ENCODE results near the gene STRADA. TPM values are rescaled to one million over a fixed set of nuclear protein-coding genes. Genes with fewer than 3 reads are reported as not detected.

The STRADA gene
- total RNA-seq, 2 donors from 2014 or later: 15.7 to 37.1 TPM

DNA sequence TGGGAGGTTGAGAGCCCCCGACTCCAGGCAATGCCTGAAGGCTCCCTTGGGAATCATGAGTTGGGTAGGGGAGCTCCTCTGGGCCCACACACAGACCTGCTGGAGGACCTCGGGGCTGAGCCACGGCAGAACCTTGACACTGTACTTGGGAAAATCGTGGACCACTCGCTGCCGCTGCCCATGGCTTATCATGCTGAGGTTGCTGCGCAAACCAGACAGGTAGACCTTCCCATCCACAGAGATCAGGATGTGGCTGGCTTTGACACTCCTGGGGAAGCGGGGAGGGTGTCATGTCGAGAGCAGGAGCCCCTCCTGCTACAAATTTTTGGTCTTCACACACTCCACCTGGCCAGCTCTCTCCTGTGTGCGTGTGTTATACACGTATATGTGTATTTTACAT lies 34.4 kb downstream of the STRADA start:
- Histone ChIP-seq H3K27me3 (replicated peaks; ENCODE audit: insufficient read depth) (no peaks in the 10 kb centered on the region), H3K27ac (no peak overlapping the region), H3K4me3 (no peak overlapping the region), H3K4me1 (replicated peaks) (no peaks in the 10 kb centered on the region), H3K36me3 (no peaks in the 10 kb centered on the region), H3K9me3 (no peaks in the 10 kb centered on the region)
- WGBS: 91% methylated on average over 11 of the region's 11 CpGs
- intact Hi-C loops (cut with DNase I): no loop called here
- no peak for DNase-seq (ENCODE audit: low spot score)
- TF ChIP-seq POLR2AphosphoS5 (IDR thresholded peaks at IDR 0.05) (no peak), POLR2A (IDR thresholded peaks at IDR 0.05) (no peak)
- TF ChIP-seq, protein P1, sequence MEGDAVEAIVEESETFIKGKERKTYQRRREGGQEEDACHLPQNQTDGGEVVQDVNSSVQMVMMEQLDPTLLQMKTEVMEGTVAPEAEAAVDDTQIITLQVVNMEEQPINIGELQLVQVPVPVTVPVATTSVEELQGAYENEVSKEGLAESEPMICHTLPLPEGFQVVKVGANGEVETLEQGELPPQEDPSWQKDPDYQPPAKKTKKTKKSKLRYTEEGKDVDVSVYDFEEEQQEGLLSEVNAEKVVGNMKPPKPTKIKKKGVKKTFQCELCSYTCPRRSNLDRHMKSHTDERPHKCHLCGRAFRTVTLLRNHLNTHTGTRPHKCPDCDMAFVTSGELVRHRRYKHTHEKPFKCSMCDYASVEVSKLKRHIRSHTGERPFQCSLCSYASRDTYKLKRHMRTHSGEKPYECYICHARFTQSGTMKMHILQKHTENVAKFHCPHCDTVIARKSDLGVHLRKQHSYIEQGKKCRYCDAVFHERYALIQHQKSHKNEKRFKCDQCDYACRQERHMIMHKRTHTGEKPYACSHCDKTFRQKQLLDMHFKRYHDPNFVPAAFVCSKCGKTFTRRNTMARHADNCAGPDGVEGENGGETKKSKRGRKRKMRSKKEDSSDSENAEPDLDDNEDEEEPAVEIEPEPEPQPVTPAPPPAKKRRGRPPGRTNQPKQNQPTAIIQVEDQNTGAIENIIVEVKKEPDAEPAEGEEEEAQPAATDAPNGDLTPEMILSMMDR (IDR thresholded peaks at IDR 0.05): no peak

DNA sequence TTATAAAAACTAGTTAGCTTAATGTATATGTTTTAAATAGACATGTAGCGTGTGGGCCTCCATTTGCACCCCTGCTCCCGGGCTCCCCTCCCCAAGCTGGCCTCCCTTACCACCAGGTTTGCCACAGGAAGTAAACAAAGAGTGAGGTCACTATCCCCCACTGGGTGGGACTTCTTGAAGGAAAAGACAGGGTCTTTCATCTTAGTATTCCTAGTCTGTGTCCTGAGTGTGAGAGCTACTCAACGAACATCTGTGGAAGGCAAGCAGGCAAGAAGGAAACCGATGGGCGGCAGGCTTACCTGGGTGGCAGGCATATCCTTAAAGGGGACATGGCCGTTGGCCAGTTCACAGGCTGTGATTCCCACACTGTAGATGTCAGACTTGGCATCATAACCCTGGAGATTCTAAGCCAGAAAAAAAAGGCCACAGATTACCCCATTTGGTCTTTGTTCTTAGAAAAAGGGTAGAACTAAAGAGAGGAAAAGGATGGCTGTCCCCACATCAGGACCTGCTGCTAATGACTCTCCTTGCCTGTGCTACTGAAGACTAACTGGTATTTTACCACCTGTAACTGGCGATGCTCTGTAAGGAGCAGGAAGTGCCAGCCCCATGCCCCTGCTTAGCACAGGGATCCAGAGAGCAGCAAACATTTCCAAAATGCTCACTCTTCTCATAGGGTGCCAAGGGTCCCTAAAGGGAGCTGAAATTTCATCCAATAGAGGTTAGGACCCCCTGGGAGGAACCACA lies 35.1 kb downstream of the STRADA start:
- no peak for DNase-seq (ENCODE audit: low spot score)
- Histone ChIP-seq H3K27ac (no peak overlapping the region), H3K9me3 (no peaks in the 10 kb centered on the region), H3K4me3 (no peak overlapping the region), H3K27me3 (replicated peaks; ENCODE audit: insufficient read depth) (no peaks in the 10 kb centered on the region), H3K4me1 (replicated peaks) (no peaks in the 10 kb centered on the region), H3K36me3 (no peaks in the 10 kb centered on the region)
- intact Hi-C loops (cut with DNase I): no loop called here
- no peak for TF ChIP-seq POLR2AphosphoS5 (IDR thresholded peaks at IDR 0.05)
- no peak for TF ChIP-seq POLR2A (IDR thresholded peaks at IDR 0.05)
- TF ChIP-seq, protein P1 (IDR thresholded peaks at IDR 0.05): no peak
- WGBS: 73% methylated on average over 7 of the region's 7 CpGs

DNA sequence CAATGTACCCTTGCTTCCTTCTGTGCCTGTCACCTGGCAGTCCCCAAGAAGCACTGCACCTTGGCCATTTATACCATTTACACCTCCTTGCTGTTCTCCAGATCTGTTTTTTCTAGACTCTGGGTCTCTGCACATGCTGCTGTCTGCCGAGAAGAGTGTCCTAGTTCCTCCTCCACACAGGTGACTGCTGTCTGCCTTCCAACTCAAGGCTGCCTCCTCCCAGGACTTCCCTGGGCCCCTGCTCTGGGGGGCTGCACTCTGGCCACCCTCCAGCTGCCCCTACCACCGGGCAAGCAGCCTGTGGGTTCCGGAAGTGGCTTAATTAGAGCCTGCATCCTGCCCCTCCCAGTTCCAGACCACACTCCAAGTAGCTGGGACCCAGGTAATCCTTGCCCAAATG lies 35.9 kb downstream of the STRADA start:
- no peak for DNase-seq (ENCODE audit: low spot score)
- WGBS: 54% methylated on average over 3 of the region's 3 CpGs
- no peaks in the 10 kb centered on the region for H3K36me3 ChIP-seq
- intact Hi-C loops (cut with DNase I): no loop called here
- no peak overlapping the region for H3K27ac ChIP-seq
- TF ChIP-seq, protein P1 (IDR thresholded peaks at IDR 0.05): no peak
- no peaks in the 10 kb centered on the region for H3K9me3 ChIP-seq
- no peak overlapping the region for H3K4me3 ChIP-seq
- H3K27me3 ChIP-seq (replicated peaks; ENCODE audit: insufficient read depth): no peaks in the 10 kb centered on the region
- no peaks in the 10 kb centered on the region for H3K4me1 ChIP-seq (replicated peaks)

DNA sequence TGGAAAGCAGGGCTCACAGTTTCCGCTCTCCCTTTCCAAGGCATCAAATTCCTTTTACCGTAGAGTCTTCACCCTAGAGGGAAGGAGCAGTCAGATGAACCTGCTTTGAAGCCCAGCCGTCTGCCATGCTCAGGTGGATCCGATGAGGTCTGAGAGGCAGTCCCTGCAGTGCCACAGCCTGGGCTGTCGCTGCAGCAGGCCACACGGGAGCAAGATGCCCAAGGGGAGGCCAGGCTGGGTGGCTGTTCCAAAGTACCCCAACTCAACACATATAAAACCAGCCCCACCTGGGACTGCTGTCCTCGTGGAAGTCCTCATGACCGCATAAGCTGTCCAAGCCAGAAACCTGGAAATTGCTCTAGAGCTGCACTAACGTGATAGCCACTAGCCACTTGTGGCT lies 36.8 kb downstream of the STRADA start:
- 83% methylated on average over 9 of the region's 9 CpGs for WGBS
- H3K36me3 ChIP-seq: no peaks in the 10 kb centered on the region
- H3K27ac ChIP-seq: no peak overlapping the region
- no peak for TF ChIP-seq POLR2A (IDR thresholded peaks at IDR 0.05)
- no peak for TF ChIP-seq POLR2AphosphoS5 (IDR thresholded peaks at IDR 0.05)
- TF ChIP-seq, protein P1 (IDR thresholded peaks at IDR 0.05): no peak
- intact Hi-C loops (cut with DNase I): no loop called here
- no peaks in the 10 kb centered on the region for H3K9me3 ChIP-seq
- H3K4me1 ChIP-seq (replicated peaks): no peaks in the 10 kb centered on the region
- H3K27me3 ChIP-seq (replicated peaks; ENCODE audit: insufficient read depth): no peaks in the 10 kb centered on the region
- DNase-seq (ENCODE audit: low spot score): no peak
- H3K4me3 ChIP-seq: no peak overlapping the region

DNA sequence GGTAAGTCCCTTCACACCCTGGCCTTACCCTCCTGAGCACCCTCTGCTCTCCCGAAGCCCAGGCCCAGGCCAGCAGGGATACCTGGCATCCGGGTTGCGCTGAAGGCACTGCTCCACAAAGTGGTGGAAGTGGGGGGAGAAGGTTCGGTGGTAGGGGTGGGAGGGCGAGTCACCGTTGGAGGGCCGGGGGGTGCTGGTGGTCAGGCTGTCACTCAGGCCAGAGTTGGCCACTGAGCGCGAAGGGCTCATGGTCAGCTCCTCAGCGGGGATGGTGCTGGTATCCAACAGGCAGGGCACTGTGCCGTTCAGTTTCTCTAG lies 37.4 kb downstream of the STRADA start:
- Histone ChIP-seq H3K4me3 (no peak overlapping the region), H3K4me1 (replicated peaks) (no peaks in the 10 kb centered on the region), H3K27ac (no peak overlapping the region), H3K27me3 (replicated peaks; ENCODE audit: insufficient read depth) (no peaks in the 10 kb centered on the region), H3K9me3 (no peaks in the 10 kb centered on the region), H3K36me3 (no peaks in the 10 kb centered on the region)
- intact Hi-C loops (cut with DNase I): no loop called here
- no peak for TF ChIP-seq POLR2A (IDR thresholded peaks at IDR 0.05)
- TF ChIP-seq, protein P1 (IDR thresholded peaks at IDR 0.05): no peak
- TF ChIP-seq POLR2AphosphoS5 (IDR thresholded peaks at IDR 0.05): no peak
- 92% methylated on average over 11 of the region's 11 CpGs for WGBS
- DNase-seq (ENCODE audit: low spot score): no peak
